ENCODE data around the gene DHPS. TPM values are rescaled to one million over a fixed set of nuclear protein-coding genes. Genes with fewer than 3 reads are reported as not detected.
"Not testable (repeated sequence)": the region's sequence is repeated elsewhere in the genome, so short reads cannot be mapped to it uniquely, and the experiment has no call there.

Gene DHPS
- total and polyA plus RNA-seq, 2 donors (not counting 3 experiments of a cell fraction or from before 2014, with no cell fraction given), result 68.4 to 90.1 TPM

DNA sequence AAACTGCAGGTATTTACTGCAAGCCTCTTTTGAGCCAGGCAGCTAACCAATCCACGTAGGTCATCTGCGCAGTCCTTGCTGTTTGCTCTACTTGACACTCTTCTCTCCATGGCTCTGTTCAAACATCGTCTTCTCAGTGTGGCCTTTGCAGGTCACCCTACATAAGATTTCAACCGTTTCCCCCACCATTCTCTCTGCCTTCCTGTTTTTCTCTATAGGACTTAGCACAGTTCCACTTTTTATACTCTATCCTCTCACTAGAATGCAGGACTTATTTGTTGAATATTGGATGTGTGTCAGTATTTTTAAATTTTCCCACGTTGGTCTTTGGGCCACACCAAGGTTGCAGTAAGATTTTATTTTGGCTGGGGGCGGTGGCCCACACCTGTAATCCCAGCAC is 16.5 kb upstream of the DHPS start:
- peaks cover 7 to 33% of the 10 kb centered on the region in 2 experiments for H3K36me3 ChIP-seq (ENCODE audit: control insufficient read depth in 2 of 2, extremely low read depth in 1 of 2, insufficient read depth in 2 of 2, low read length in 2 of 2)
- no peak overlapping the region for H3K27ac ChIP-seq (ENCODE audit: insufficient read depth, low read depth, low read length)
- ChIA-PET CTCF (no interaction called here), POLR2A (no interaction called here)
- no peaks in the 10 kb centered on the region for H4K20me1 ChIP-seq (replicated peaks; ENCODE audit: control insufficient read depth, extremely low read depth, insufficient read depth, low read length)
- H3K4me2 ChIP-seq (ENCODE audit: insufficient read depth, low read length), result no peak overlapping the region
- no peaks in the 10 kb centered on the region for H3K79me2 ChIP-seq (ENCODE audit: control insufficient read depth, insufficient read depth, low read length)
- H2AFZ ChIP-seq (ENCODE audit: low read depth, low read length), result no peak overlapping the region
- H3K4me3 ChIP-seq (replicated peaks in 1 of 3; ENCODE audit: insufficient read depth in 1 of 3, low read depth in 1 of 3, low read length in 3 of 3), result no peak overlapping the region
- DNase-seq (ENCODE audit: low read depth, low spot score), result no peak
- dilution Hi-C loops (cut with MboI; ENCODE audit: extremely low pct_ligation_motif_present, low sequenced_read_pairs) (no loop called here), intact Hi-C loops (cut with micrococcal nuclease) (no loop called here)
- peaks cover 15% of the 10 kb centered on the region for H3K4me1 ChIP-seq (ENCODE audit: control insufficient read depth, extremely low read depth, insufficient read depth, low read length)
- H3K9me3 ChIP-seq (replicated peaks; ENCODE audit: control insufficient read depth, insufficient read depth, low read length), result no peaks in the 10 kb centered on the region
- H3K27me3 ChIP-seq (ENCODE audit: control insufficient read depth in 2 of 2, insufficient read depth in 2 of 2, low read length in 2 of 2), result no peaks in the 10 kb centered on the region
- no peak for FAIRE-seq
- no TSS peak for BruUV-seq (replicated peaks)
- TF ChIP-seq, protein P1, sequence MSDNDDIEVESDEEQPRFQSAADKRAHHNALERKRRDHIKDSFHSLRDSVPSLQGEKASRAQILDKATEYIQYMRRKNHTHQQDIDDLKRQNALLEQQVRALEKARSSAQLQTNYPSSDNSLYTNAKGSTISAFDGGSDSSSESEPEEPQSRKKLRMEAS (IDR thresholded peaks at IDR 0.05; ENCODE audit: insufficient read depth, insufficient read length), result no peak
- TF ChIP-seq POLR2A (IDR thresholded peaks at IDR 0.05; ENCODE audit: low read depth, low read length), result no peak
- TF ChIP-seq, protein P2, sequence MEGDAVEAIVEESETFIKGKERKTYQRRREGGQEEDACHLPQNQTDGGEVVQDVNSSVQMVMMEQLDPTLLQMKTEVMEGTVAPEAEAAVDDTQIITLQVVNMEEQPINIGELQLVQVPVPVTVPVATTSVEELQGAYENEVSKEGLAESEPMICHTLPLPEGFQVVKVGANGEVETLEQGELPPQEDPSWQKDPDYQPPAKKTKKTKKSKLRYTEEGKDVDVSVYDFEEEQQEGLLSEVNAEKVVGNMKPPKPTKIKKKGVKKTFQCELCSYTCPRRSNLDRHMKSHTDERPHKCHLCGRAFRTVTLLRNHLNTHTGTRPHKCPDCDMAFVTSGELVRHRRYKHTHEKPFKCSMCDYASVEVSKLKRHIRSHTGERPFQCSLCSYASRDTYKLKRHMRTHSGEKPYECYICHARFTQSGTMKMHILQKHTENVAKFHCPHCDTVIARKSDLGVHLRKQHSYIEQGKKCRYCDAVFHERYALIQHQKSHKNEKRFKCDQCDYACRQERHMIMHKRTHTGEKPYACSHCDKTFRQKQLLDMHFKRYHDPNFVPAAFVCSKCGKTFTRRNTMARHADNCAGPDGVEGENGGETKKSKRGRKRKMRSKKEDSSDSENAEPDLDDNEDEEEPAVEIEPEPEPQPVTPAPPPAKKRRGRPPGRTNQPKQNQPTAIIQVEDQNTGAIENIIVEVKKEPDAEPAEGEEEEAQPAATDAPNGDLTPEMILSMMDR (IDR thresholded peaks at IDR 0.05; ENCODE audit: extremely low read depth in 1 of 2, insufficient read depth in 1 of 2, low read depth in 1 of 2, low read length in 2 of 2), result no peak
- TF ChIP-seq MYC (IDR thresholded peaks at IDR 0.05; ENCODE audit: low read depth, low read length), result no peak
- no peak for TF ChIP-seq FOS (IDR thresholded peaks at IDR 0.05; ENCODE audit: borderline replicate concordance, insufficient read depth, low read length)
- no peak for TF ChIP-seq GATA2 (IDR thresholded peaks at IDR 0.05; ENCODE audit: insufficient read depth, insufficient read length, low read depth, low read length)
- no peak for TF ChIP-seq EZH2 (IDR thresholded peaks at IDR 0.05; ENCODE audit: borderline replicate concordance, low read depth, low read length, severe bottlenecking)
- no peaks in the 10 kb centered on the region for H3K9me1 ChIP-seq (replicated peaks; ENCODE audit: control insufficient read depth, extremely low read depth, insufficient read depth, low read length)
- H3K9ac ChIP-seq (replicated peaks; ENCODE audit: extremely low read depth, insufficient read depth, low read length), result no peak overlapping the region

DNA sequence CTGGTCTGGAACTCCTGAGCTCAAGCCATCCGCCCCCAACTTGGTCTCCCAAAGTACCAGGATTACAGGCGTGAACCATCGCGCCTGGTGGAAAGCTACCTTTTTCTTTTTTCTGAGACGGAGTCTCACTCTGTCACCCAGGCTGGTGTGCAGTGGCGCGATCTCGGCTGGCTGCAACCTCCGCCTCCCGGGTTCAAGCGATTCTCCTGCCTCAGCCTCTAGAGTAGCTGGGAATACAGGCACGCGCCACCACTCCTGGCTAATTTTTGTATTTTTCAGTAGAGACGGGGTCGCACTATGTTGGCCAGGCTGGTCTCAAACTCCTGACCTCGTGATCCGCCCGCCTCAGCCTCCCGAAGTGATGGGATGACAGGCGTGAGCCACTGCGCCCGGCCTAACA is 15.7 kb upstream of the DHPS start:
- H4K20me1 ChIP-seq (replicated peaks; ENCODE audit: control insufficient read depth, extremely low read depth, insufficient read depth, low read length); H3K27ac ChIP-seq (ENCODE audit: insufficient read depth, low read depth, low read length); H3K9ac ChIP-seq (replicated peaks; ENCODE audit: extremely low read depth, insufficient read depth, low read length); POLR2A ChIA-PET; H3K9me3 ChIP-seq (replicated peaks; ENCODE audit: control insufficient read depth, insufficient read depth, low read length); H3K27me3 ChIP-seq (ENCODE audit: control insufficient read depth in 2 of 2, insufficient read depth in 2 of 2, low read length in 2 of 2); DNase-seq (ENCODE audit: low read depth, low spot score); dilution Hi-C loops (cut with MboI; ENCODE audit: extremely low pct_ligation_motif_present, low sequenced_read_pairs); BruUV-seq (replicated peaks); intact Hi-C loops (cut with micrococcal nuclease); H3K79me2 ChIP-seq (ENCODE audit: control insufficient read depth, insufficient read depth, low read length); H2AFZ ChIP-seq (ENCODE audit: low read depth, low read length); H3K4me2 ChIP-seq (ENCODE audit: insufficient read depth, low read length); H3K9me1 ChIP-seq (replicated peaks; ENCODE audit: control insufficient read depth, extremely low read depth, insufficient read depth, low read length); H3K4me3 ChIP-seq (replicated peaks in 1 of 3; ENCODE audit: insufficient read depth in 1 of 3, low read depth in 1 of 3, low read length in 3 of 3): not testable (repeated sequence)
- peak; percentile 70 for FAIRE-seq
- Histone ChIP-seq H3K36me3 (ENCODE audit: control insufficient read depth in 2 of 2, extremely low read depth in 1 of 2, insufficient read depth in 2 of 2, low read length in 2 of 2) (peaks cover 3 to 26% of the 10 kb centered on the region in 2 experiments), H3K4me1 (ENCODE audit: control insufficient read depth, extremely low read depth, insufficient read depth, low read length) (peaks cover 15% of the 10 kb centered on the region)
- CTCF ChIA-PET, result interaction anchor here (0.9 kb wide), 1 partner anchor 69 kb away, joined by 4 read pairs; no protein-coding TSS in a partner anchor
